Karpas-422 (cell line): Measurements from ENCODE around the gene KCND3. TPM values are rescaled to one million over a fixed set of nuclear protein-coding genes. Genes with fewer than 3 reads are reported as not detected.

ENCODE experiments used
- DNase-seq: peaks from one replicate; pipeline ENCODE4 v3.0.0-alpha.2; 2015
- H2AFZ ChIP-seq: fragments of 200-600 bp; sonication (generic); 2 replicates; pipeline ENCODE4 v1.6.1; 2014; ENCODE audit warnings: antibody characterized with exemption, low read length, mixed read lengths
- H3K27ac ChIP-seq: fragments of 200-600 bp; sonication (generic); 2 replicates; pipeline ENCODE4 v1.5.1; 2014; ENCODE audit warnings: mild to moderate bottlenecking, low read length, moderate library complexity
- H3K27me3 ChIP-seq: fragments of 200-600 bp; sonication (generic); 2 replicates; pipeline ENCODE4 v1.6.1; 2014; ENCODE audit warnings: low read length, mixed read lengths
- H3K36me3 ChIP-seq: fragments of 200-600 bp; sonication (generic); 2 replicates; pipeline ENCODE4 v1.6.1; 2014; ENCODE audit warnings: low read length, mixed read lengths; ENCODE audit not compliant: insufficient read depth
- H3K4me1 ChIP-seq: fragments of 200-600 bp; sonication (generic); 2 replicates; pipeline ENCODE4 v1.6.1; 2014; ENCODE audit warnings: mild to moderate bottlenecking, low read length, mixed read lengths
- H3K4me2 ChIP-seq: fragments of 200-600 bp; sonication (generic); 2 replicates; pipeline ENCODE4 v1.6.1; 2014; ENCODE audit warnings: low read length, low read depth, mild to moderate bottlenecking; ENCODE audit not compliant: poor library complexity, severe bottlenecking
- H3K4me3 ChIP-seq: fragments of 200-600 bp; sonication (generic); 2 replicates; pipeline ENCODE4 v1.5.1; 2014; ENCODE audit warnings: mild to moderate bottlenecking, antibody characterized with exemption, low read length, mixed read lengths
- H3K79me2 ChIP-seq: fragments of 200-600 bp; sonication (generic); 2 replicates; pipeline ENCODE4 v1.6.1; 2014; ENCODE audit warnings: mild to moderate bottlenecking, low read length, mixed read lengths
- H3K9ac ChIP-seq: fragments of 200-600 bp; sonication (generic); 2 replicates; pipeline ENCODE4 v1.6.0; 2014; ENCODE audit warnings: low read length
- H3K9me2 ChIP-seq: fragments of 200-600 bp; sonication (generic), shearing (Covaris generic); replicated peaks from 2 replicates; pipeline ENCODE4 v1.6.0; 2014; ENCODE audit warnings: mild to moderate bottlenecking, low read length, moderate library complexity; ENCODE audit not compliant: insufficient read depth
- H3K9me3 ChIP-seq: fragments of 300-700, 200-600 bp; sonication (generic); 2 replicates; pipeline ENCODE4 v1.6.1; 2014; ENCODE audit warnings: low read length, mixed read lengths
- H4K20me1 ChIP-seq: fragments of 200-600 bp; sonication (generic); 2 replicates; pipeline ENCODE4 v1.6.1; 2014; ENCODE audit warnings: mild to moderate bottlenecking, antibody characterized with exemption, low read length, low read depth; ENCODE audit not compliant: insufficient read depth
- total RNA-seq: library from RNA; depleted of rRNA; stranded (reverse); fragments of >200 nt; shearing (Covaris generic); gene quantifications from 2 replicates; pipeline ENCODE4 v1.2.3, GENCODE V29; 2014; ENCODE audit warnings: low replicate concordance

Gene KCND3
- total RNA-seq, 1 experiment from 2014 or later: not detected

DNA sequence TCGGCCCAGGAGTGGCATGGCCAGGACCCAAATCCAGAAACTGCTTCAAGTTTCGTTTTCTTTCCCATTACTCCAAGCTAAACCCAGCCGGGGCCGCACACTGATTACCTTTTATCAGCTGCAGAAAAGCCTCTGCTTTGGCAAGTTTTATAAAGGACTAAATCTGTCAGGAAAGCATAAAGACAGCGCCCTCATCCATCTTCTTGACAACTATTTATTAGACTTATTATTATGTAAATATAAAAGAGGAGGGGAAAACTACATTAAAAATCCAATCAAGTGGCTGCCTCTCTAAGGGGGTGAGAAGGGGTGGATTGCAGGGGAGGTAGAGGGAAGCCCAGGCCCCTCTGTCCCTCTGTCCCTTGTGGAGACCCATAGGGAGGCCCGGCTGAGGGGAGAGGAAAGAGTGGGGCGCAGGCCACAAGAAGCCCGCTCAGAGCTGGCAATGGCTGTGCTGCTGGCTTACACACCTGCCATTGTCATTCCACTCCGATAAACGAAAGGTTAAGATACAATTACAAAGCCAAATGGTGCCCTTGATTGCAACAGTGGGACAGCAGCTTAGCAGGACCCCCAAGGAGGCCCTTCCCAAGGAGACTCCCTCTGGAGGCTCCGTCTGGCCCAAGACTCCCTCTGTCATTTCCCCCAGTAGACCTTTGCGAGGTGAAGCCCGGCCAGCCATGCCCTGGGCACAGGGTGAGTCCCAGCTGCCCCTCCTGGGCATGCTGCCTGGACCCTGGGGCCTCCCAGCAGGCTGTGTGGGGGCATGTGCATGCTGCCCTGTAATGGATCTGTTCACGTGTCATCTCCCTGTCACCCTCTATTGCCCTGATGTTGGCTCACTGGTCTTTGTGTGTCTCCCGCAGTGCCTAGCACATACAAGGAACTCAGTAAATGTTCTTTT is 45.4 kb downstream of the KCND3 start:
- H3K9ac ChIP-seq: no peak overlapping the region
- H3K4me1 ChIP-seq: no peaks in the 10 kb centered on the region
- no peaks in the 10 kb centered on the region for H3K27me3 ChIP-seq
- no peak overlapping the region for H3K27ac ChIP-seq
- no peak overlapping the region for H3K4me3 ChIP-seq
- DNase-seq: no peak
- H3K79me2 ChIP-seq: no peaks in the 10 kb centered on the region
- H3K36me3 ChIP-seq: no peaks in the 10 kb centered on the region
- no peaks in the 10 kb centered on the region for H3K9me2 ChIP-seq
- H3K4me2 ChIP-seq: no peak overlapping the region
- no peaks in the 10 kb centered on the region; the same call in 1 of the 2 replicates for H4K20me1 ChIP-seq
- no peak overlapping the region for H2AFZ ChIP-seq
- H3K9me3 ChIP-seq: no peaks in the 10 kb centered on the region

DNA sequence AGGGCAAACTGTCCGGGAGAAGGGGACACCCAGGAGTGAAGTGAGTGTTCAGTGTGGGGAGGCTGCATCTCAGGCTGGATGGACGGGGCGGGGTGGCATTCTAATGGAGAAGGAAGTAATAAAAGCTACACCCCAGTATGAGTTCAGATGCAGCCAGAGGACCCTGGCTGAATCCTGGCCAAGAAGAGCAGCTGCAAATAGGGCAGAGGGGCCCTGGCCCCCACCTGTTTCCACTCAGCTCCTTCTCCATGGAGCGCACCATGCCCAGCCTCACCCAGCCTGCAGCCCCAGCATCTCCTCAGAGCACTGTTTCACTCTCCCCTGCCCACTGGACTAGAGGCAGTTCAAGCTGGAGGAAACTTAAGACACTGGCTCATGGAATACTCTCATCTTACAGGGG is 46.4 kb downstream of the KCND3 start:
- H3K36me3 ChIP-seq: no peaks in the 10 kb centered on the region
- H3K9ac ChIP-seq: no peak overlapping the region
- H4K20me1 ChIP-seq: no peaks in the 10 kb centered on the region; the same call in 1 of the 2 replicates
- no peak overlapping the region for H2AFZ ChIP-seq
- H3K79me2 ChIP-seq: no peaks in the 10 kb centered on the region
- H3K9me3 ChIP-seq: no peaks in the 10 kb centered on the region
- no peaks in the 10 kb centered on the region for H3K27me3 ChIP-seq
- no peaks in the 10 kb centered on the region for H3K4me1 ChIP-seq
- no peaks in the 10 kb centered on the region for H3K9me2 ChIP-seq
- DNase-seq: no peak
- H3K27ac ChIP-seq: no peak overlapping the region
- H3K4me3 ChIP-seq: no peak overlapping the region
- no peak overlapping the region for H3K4me2 ChIP-seq

DNA sequence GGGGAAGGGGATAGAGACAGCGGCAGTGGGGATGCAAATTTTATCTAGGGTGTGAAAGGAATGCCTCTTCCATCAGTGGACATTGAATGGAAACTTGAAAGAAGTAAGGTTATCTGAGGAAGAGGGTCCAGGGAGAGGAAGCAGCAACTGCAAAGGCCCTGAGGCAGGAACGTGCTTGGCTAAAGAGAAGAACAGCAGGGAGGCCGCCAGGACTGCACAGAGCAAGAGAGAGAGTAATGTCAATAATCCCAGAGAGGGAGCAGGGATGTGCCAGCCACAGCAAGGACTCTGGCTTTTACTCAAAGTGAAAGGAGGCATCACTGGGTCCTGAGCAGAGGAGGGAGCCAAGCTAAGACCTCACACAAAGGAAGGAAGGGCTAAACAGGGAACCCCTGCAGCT is 50.9 kb downstream of the KCND3 start:
- no peaks in the 10 kb centered on the region for H3K9me2 ChIP-seq
- H3K4me3 ChIP-seq: no peak overlapping the region
- H4K20me1 ChIP-seq: no peaks in the 10 kb centered on the region; the same call in 1 of the 2 replicates
- H3K9me3 ChIP-seq: no peaks in the 10 kb centered on the region
- no peaks in the 10 kb centered on the region for H3K4me1 ChIP-seq
- H3K79me2 ChIP-seq: no peaks in the 10 kb centered on the region
- H3K27me3 ChIP-seq: 0 out of 2 replicates have a peak, but pooled peaks cover 2% of the 10 kb centered on the region
- no peak for DNase-seq
- H3K9ac ChIP-seq: no peak overlapping the region
- H3K36me3 ChIP-seq: no peaks in the 10 kb centered on the region
- H2AFZ ChIP-seq: no peak overlapping the region
- no peak overlapping the region for H3K4me2 ChIP-seq
- H3K27ac ChIP-seq: no peak overlapping the region

DNA sequence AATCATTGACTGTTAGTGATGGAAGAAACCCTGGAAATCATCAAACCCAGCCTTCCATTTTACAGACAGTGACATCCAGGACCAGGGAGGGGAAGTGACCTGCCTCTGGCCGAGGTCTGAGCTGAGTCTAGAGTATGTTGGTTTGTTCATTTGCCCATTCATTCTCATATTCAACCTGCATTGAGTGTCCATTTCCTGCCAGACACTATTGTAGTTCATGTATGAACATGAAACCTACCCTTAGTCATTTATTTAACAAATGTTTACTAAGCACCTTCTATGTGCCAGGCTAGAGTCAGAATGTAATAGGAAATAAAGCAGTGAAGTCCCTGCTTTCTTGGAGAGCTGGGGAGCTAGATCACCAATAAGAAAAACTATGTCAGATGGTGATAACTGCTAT is 51.3 kb downstream of the KCND3 start:
- Histone ChIP-seq H3K27ac (no peak overlapping the region), H2AFZ (no peak overlapping the region), H3K4me3 (no peak overlapping the region), H3K4me2 (no peak overlapping the region), H3K27me3 (0 out of 2 replicates have a peak, but pooled peaks cover 2% of the 10 kb centered on the region), H4K20me1 (no peaks in the 10 kb centered on the region; the same call in 1 of the 2 replicates), H3K9me2 (no peaks in the 10 kb centered on the region), H3K4me1 (no peaks in the 10 kb centered on the region), H3K9ac (no peak overlapping the region), H3K9me3 (no peaks in the 10 kb centered on the region), H3K36me3 (no peaks in the 10 kb centered on the region), H3K79me2 (no peaks in the 10 kb centered on the region)
- no peak for DNase-seq

DNA sequence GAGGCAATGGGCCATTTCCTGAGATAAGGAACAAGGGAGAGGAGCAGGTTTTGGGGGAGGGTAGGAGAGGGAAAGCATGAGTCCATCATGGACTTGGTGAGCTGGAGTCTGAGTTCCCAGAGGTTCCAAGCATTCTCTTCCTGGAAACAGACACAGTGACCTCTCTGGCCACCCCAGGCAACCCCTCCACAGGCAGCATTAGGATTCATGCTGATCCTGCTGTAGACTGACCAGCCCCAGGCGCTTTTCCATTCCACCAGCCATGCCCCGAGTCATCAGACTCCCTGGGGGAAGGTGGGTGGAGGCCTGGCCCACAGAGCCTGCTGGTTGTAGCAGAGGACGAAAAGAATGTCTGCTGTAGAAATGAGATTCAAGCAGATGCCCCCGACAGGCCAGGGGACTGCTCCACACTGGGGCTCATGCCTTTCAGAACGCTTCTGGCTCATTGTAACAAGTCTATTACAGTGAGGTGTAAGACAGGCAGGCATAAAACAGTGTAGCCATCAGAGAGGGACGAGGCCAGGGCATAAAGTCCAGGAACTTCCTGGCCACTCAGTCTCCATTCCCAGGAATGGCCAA is 52.2 kb downstream of the KCND3 start:
- H3K4me1 ChIP-seq: no peaks in the 10 kb centered on the region
- no peaks in the 10 kb centered on the region; the same call in 1 of the 2 replicates for H4K20me1 ChIP-seq
- H3K27ac ChIP-seq: no peak overlapping the region
- 0 out of 2 replicates have a peak, but pooled peaks cover 2% of the 10 kb centered on the region for H3K27me3 ChIP-seq
- H3K79me2 ChIP-seq: no peaks in the 10 kb centered on the region
- H3K9me3 ChIP-seq: no peaks in the 10 kb centered on the region
- no peak for DNase-seq
- no peak overlapping the region for H2AFZ ChIP-seq
- H3K4me3 ChIP-seq: no peak overlapping the region
- H3K9me2 ChIP-seq: no peaks in the 10 kb centered on the region
- no peak overlapping the region for H3K4me2 ChIP-seq
- H3K36me3 ChIP-seq: no peaks in the 10 kb centered on the region
- no peak overlapping the region for H3K9ac ChIP-seq

DNA sequence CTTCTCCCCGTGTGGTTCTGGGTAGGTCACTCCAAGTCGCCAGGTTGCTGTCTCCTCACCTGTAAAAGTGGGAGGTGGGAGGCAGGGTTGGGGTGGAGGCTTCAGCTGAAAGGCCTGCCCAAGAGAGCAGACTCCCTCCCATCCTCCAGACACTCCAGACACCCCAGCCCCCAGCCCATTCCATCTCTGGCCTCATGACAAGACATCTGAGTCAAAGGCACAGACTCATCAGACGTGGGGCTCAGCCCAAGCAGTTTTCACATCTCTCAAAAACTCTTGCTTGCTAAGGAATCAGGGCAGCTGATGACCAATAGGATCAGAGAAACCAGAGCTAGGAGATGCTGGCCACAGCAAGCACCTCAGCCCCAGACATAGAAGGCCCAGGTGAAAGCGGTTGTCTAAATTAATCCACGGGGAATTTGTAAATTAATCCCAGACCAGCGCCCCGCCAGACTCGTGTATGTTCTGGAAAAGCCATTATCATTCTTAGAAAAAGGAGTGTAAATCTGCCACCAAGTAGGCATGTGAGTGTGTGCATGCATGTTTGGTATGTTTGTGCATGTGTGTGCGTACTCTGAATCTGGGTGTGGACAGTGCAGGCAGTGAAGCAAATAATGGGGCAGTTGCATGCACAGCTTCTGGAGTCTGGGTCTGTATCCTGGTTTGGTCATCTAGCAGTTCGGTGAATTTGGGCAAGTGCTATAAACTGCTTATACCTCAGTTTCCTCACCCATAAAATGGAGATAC is 55.2 kb downstream of the KCND3 start:
- no peak overlapping the region for H3K9ac ChIP-seq
- H3K27ac ChIP-seq: no peak overlapping the region
- no peaks in the 10 kb centered on the region for H3K4me1 ChIP-seq
- no peaks in the 10 kb centered on the region for H3K79me2 ChIP-seq
- DNase-seq: no peak
- H3K4me3 ChIP-seq: no peak overlapping the region
- 0 out of 2 replicates have a peak, but pooled peaks cover 2% of the 10 kb centered on the region for H3K27me3 ChIP-seq
- no peak overlapping the region for H3K4me2 ChIP-seq
- no peaks in the 10 kb centered on the region for H3K9me2 ChIP-seq
- H3K9me3 ChIP-seq: no peaks in the 10 kb centered on the region
- no peaks in the 10 kb centered on the region for H3K36me3 ChIP-seq
- no peaks in the 10 kb centered on the region for H4K20me1 ChIP-seq
- H2AFZ ChIP-seq: no peak overlapping the region

DNA sequence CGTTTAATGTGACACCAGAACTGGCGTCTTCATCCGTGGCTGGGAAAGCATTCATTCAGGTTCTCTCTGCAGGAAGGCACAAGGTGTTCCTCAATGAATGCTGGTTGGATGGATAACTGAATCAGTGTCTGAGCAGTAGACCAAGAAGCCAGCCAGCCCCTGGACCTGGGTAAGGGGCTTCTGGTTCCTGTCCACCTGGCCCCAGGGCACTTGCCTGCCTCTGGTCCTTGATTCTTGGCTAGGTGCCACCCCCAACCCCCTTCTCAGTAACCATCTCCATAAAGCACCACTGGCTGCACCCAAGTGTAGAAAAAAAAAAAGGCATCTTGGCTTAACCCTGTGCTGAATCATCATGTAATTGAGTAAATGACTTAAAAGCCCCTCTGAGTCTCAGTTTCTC is 59.1 kb downstream of the KCND3 start:
- Histone ChIP-seq H3K27me3 (no peaks in the 10 kb centered on the region), H3K9me3 (no peaks in the 10 kb centered on the region), H3K9me2 (no peaks in the 10 kb centered on the region), H4K20me1 (no peaks in the 10 kb centered on the region), H3K9ac (no peak overlapping the region), H3K27ac (no peak overlapping the region), H3K4me3 (no peak overlapping the region), H3K4me2 (no peak overlapping the region), H3K4me1 (no peaks in the 10 kb centered on the region), H2AFZ (no peak overlapping the region), H3K36me3 (no peaks in the 10 kb centered on the region), H3K79me2 (no peaks in the 10 kb centered on the region)
- DNase-seq: no peak

DNA sequence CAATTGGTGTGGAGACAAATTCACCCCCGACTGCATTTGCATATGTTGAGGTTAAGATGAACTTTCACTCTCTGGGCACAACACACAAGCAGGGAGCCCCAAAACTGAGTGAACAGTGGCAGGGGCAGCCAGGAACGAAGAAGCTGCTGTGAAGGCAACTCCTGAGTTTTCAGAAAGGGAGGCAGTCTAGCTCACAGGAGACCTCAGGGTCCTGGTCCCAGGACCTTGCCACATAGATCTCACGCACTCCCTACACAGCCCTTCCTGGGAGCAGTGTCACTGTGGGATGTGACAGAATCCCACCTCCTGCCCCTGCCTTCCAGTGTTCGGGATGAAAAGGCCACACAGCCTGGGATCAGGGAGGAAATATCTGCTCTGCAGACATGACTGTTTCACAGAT is 60.9 kb downstream of the KCND3 start:
- Histone ChIP-seq H3K4me1 (no peaks in the 10 kb centered on the region), H4K20me1 (no peaks in the 10 kb centered on the region), H3K79me2 (no peaks in the 10 kb centered on the region), H3K27ac (no peak overlapping the region), H3K9me3 (no peaks in the 10 kb centered on the region), H3K36me3 (no peaks in the 10 kb centered on the region), H3K4me3 (no peak overlapping the region), H2AFZ (no peak overlapping the region), H3K9me2 (no peaks in the 10 kb centered on the region), H3K9ac (no peak overlapping the region), H3K27me3 (no peaks in the 10 kb centered on the region), H3K4me2 (no peak overlapping the region)
- DNase-seq: no peak
